ENCODE data around the gene PAPOLG. TPM values are rescaled to one million over a fixed set of nuclear protein-coding genes. Genes with fewer than 3 reads are reported as not detected.

The PAPOLG gene
- total RNA-seq, 4 donors from 2014 or later, result 14.4 to 21.6 (median 18.7) TPM

GRCh38 chr2:60834270-60834717 lies 78.2 kb downstream of the PAPOLG start:
- intact Hi-C loops (cut with DNase I; ENCODE audit: low total_unique reads), result no loop called here
- TF ChIP-seq POLR2A (IDR thresholded peaks at IDR 0.05) (no peak), CTCF (IDR thresholded peaks at IDR 0.05) (no peak)
- 34 to 45% methylated on average over 2 of the region's 2 CpGs for WGBS, 2 donors
- DNase-seq (ENCODE audit: low spot score in 2 of 2), result no peak
- no peak overlapping the region for H3K4me3 ChIP-seq (ENCODE audit: low read depth, poor library complexity, severe bottlenecking)

DNA sequence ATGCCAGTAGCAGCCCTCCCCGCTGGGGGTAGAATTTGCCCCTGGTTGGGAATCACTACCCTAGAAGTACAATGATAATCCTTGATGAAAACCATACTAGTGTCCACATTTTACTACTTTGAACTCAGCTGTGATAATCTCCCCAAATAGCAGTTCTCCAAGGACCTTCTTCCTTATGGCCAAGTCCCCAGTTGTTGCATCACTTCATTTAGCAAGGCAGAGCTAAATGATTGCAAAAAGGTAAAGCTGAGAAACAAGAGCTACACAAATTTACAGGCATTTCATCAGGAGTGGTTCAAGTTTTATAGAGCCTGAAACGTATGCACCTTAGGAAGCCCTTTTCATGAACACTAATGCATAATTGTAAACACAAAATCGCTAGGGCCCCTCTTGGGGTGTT lies 80.4 kb downstream of the PAPOLG start:
- intact Hi-C loops (cut with DNase I; ENCODE audit: low total_unique reads), result no loop called here
- no peak for DNase-seq (ENCODE audit: low spot score in 2 of 2)
- H3K4me3 ChIP-seq (ENCODE audit: low read depth, poor library complexity, severe bottlenecking), result no peak overlapping the region
- 81 to 83% methylated on average over 3 of the region's 3 CpGs for WGBS, 2 donors
- TF ChIP-seq POLR2A (IDR thresholded peaks at IDR 0.05), result no peak
- TF ChIP-seq CTCF (IDR thresholded peaks at IDR 0.05), result no peak

- no peak overlapping the region for H3K4me3 ChIP-seq (ENCODE audit: low read depth, poor library complexity, severe bottlenecking)
- TF ChIP-seq CTCF (IDR thresholded peaks at IDR 0.05) (no peak), POLR2A (IDR thresholded peaks at IDR 0.05) (no peak)
- intact Hi-C loops (cut with DNase I; ENCODE audit: low total_unique reads), result no loop called here
- DNase-seq (ENCODE audit: low spot score in 2 of 2), result no peak
- 71 to 77% methylated on average over 1 of the region's 1 CpG for WGBS, 2 donors
Observed at GRCh38 chr2:60837123-60837522, 81.1 kb downstream of the PAPOLG start.

- no peak for DNase-seq (ENCODE audit: low spot score in 2 of 2)
- intact Hi-C loops (cut with DNase I; ENCODE audit: low total_unique reads), result no loop called here
- no peak for TF ChIP-seq POLR2A (IDR thresholded peaks at IDR 0.05)
- TF ChIP-seq CTCF (IDR thresholded peaks at IDR 0.05), result no peak
- WGBS, 2 donors, result 90 to 92% methylated on average over 3 of the region's 3 CpGs
- no peak overlapping the region for H3K4me3 ChIP-seq (ENCODE audit: low read depth, poor library complexity, severe bottlenecking)
Observed at GRCh38 chr2:60838481-60838880, 82.4 kb downstream of the PAPOLG start.

GRCh38 chr2:60839126-60839813 lies 83.2 kb downstream of the PAPOLG start:
- H3K4me3 ChIP-seq (ENCODE audit: low read depth, poor library complexity, severe bottlenecking), result no peak overlapping the region
- TF ChIP-seq CTCF (IDR thresholded peaks at IDR 0.05), result no peak
- TF ChIP-seq POLR2A (IDR thresholded peaks at IDR 0.05), result no peak
- whole genome bisulfite sequencing, 2 donors, result 90 to 93% methylated on average over 9 of the region's 9 CpGs
- intact Hi-C loops (cut with DNase I; ENCODE audit: low total_unique reads), result no loop called here
- no peak for DNase-seq (ENCODE audit: low spot score in 2 of 2)

- DNase-seq (ENCODE audit: low spot score in 2 of 2), result no peak
- intact Hi-C loops (cut with DNase I; ENCODE audit: low total_unique reads), result no loop called here
- TF ChIP-seq POLR2A (IDR thresholded peaks at IDR 0.05), result no peak
- no peak for TF ChIP-seq CTCF (IDR thresholded peaks at IDR 0.05)
- WGBS, 2 donors, result 65 to 79% methylated on average over 7 of the region's 7 CpGs
- H3K4me3 ChIP-seq (ENCODE audit: low read depth, poor library complexity, severe bottlenecking), result no peak overlapping the region
Observed at GRCh38 chr2:60840880-60841279, 84.8 kb downstream of the PAPOLG start.

All from lower leg skin (tissue), 4 donors.